Right lobe of liver (tissue), 6 donors: ENCODE results near the gene EXO5. TPM values are rescaled to one million over a fixed set of nuclear protein-coding genes. Genes with fewer than 3 reads are reported as not detected.
A peak's percentile ranks its signal among the peaks of the same experiment; 100 is the strongest.

ENCODE experiments used
- ATAC-seq, 4 donors: fragments of 200-7000 bp; cut with Tn5 transposase; one replicate each; pipeline ENCODE4 v1.9.1; 2020; ENCODE audit warnings: mild to moderate bottlenecking in 4 of 4, moderate library complexity in 4 of 4
- DNase-seq, 3 donors: peaks; one replicate each; pipeline ENCODE4 v3.0.0-alpha.2; 2020
- H3K27ac ChIP-seq, 3 donors: fragments of 200-600 bp; one replicate each; pipeline ENCODE4 v1.8.0; 2022
- H3K27me3 ChIP-seq, 2 donors: fragments of 200-600 bp; one replicate each; pipeline ENCODE4 v1.8.0; 2022
- H3K36me3 ChIP-seq, 4 donors: fragments of 200-600 bp; sonication (generic) in 1 of 4; one replicate each; pipeline versions ENCODE4 v1.5.1 to v1.8.0; 2017 to 2022; ENCODE audit warnings: control low read depth in 1 of 4
- H3K4me1 ChIP-seq, 4 donors: fragments of 200-600 bp; sonication (generic) in 1 of 4; one replicate each; pipeline versions ENCODE4 v1.5.1 to v1.8.0; 2017 to 2022; ENCODE audit warnings: control low read depth in 1 of 4
- H3K4me3 ChIP-seq, 3 donors: fragments of 200-600 bp; one replicate each; pipeline ENCODE4 v1.8.0; 2022
- H3K9me3 ChIP-seq, 4 donors: fragments of 200-600 bp; sonication (generic) in 1 of 4; one replicate each; pipeline versions ENCODE4 v1.5.1 to v1.8.0; 2017 to 2022; ENCODE audit warnings: control low read depth in 1 of 4
- POLR2A ChIP-seq: fragments of 450-650 bp; IDR thresholded peaks from one replicate; pipeline ENCODE4 v1.6.1; 2017; ENCODE audit warnings: antibody characterized with exemption, mild to moderate bottlenecking
- WGBS: methylation state at CpG from one replicate; pipeline ENCODE4 v1.1.6; 2018; ENCODE audit warnings: low coverage, low lambda C conversion rate; ENCODE audit not compliant: insufficient coverage; ENCODE audit errors: missing lambda C conversion rate; 5-methylcytosine and 5-hydroxymethylcytosine counted together
- intact Hi-C, 2 donors: fragments of 100-400 bp; cut with DNase I; formaldehyde crosslinking; loops; one replicate each; pipeline versions ENCODE4 v1.11.2 to v1.14.1; 2022
- total RNA-seq, 6 experiments: library from RNA; depleted of rRNA in 2 of 6; stranded (reverse); fragments of >200 nt in 2 of 6; fragmentation: NEBNext Ultra II Directional in 3 of 6; extraction: Animal tissue kit (Norgen Biotek cat#: 25700) in 3 of 6; gene quantifications; one replicate each; pipeline versions ENCODE4 v1.1.0 to v1.2.4, GENCODE V29; 2016 to 2023
- TF ChIP-seq, protein P1 (sequence below), 4 donors: fragments of 200-600 bp in 3 of 4; fragments of 450-650 bp in 1 of 4; IDR thresholded peaks; one replicate each; pipeline versions ENCODE4 v1.5.1 to v1.8.0; 2016 to 2022; ENCODE audit warnings: antibody characterized with exemption in 4 of 4, mild to moderate bottlenecking in 2 of 4
- donor health status: DM: no; HTN: yes; CAD: no.
- donor health status: DM: no; HTN: no; CAD: no.
- donor health status: DM: no; HTN: no; CAD: no.
- donor health status: DM: no; HTN: yes; CAD: no.
- donor health status: DM: no; HTN: yes; CAD: no.

Gene EXO5
- total RNA-seq, 6 experiments from 2014 or later = 2.5 to 7.7 (median 3.9) TPM

DNA sequence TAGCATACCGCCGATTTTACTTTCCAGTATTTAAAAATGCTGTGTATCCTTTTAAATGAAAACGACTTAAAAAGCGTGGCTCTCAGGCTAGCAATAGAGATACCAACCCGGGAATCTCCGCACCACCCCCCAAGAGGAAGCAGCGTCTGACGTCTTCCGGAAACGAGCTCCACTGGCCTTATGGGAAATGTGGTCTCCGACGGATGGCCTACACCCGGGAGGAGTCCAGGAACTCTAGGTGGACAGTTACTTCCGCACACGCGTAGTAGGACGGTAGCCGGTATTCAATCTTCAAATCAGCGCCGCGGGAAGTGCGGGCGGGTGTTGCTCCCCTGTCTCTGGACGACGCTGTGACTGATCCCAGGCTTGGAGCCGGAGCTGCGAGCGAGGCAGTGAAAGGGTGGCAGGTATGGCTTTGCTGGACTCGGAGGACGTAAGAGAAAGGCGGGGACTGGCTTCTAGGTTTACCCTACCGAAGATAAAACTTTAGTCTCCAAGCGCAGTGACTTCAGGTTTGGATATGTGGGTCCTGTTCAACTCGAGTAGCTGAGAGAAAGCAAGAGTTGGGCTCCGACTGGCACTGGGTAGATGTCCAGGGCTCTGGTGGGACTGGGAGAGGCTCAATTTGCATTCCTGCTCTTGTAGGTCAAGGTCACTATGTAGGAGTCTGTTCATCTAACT, 23.0 kb downstream of the EXO5 start, which contains the start of gene ZNF684:
Gene ZNF684 (plus strand): TSS at position 257 of the 681 bp plus-strand sequence. CDS start 1,530 bp downstream, outside the sequence.
- ATAC-seq = peak; percentile 94 to 99 (median 94)
- peak; percentile 89 to 96 (median 95) for DNase-seq

DNA sequence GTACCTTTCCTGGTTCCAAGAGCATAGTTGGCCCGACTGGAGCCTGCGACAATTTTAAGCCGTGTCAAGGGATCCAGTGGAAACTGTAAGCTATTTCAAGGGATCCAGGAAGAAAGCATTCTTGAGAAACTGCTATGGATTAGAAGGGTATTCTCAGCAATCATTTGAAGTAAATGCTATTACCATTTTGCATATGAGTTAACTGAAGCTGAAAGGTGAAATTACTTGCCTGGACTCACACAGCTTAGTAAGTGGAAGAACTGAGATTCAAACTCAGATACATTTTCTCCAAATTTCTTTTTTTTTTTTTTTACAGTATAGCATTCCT, 23.5 kb downstream of the EXO5 start:
- intact Hi-C loops = no loop called here
- Histone ChIP-seq H3K4me1 (peaks cover 0 to 23% (median 0%) of the 10 kb centered on the region in 4 donors), H3K27me3 (no peaks in the 10 kb centered on the region), H3K27ac (peak overlapping the region; percentile 68 to 82 (median 79)), H3K36me3 (no peaks in the 10 kb centered on the region), H3K9me3 (no peaks in the 10 kb centered on the region), H3K4me3 (peak overlapping the region; percentile 70 to 78 (median 77))
- no peak for ATAC-seq
- 0% methylated on average over 2 of the region's 3 CpGs for WGBS
- TF ChIP-seq POLR2A = no peak
- TF ChIP-seq, protein P1, sequence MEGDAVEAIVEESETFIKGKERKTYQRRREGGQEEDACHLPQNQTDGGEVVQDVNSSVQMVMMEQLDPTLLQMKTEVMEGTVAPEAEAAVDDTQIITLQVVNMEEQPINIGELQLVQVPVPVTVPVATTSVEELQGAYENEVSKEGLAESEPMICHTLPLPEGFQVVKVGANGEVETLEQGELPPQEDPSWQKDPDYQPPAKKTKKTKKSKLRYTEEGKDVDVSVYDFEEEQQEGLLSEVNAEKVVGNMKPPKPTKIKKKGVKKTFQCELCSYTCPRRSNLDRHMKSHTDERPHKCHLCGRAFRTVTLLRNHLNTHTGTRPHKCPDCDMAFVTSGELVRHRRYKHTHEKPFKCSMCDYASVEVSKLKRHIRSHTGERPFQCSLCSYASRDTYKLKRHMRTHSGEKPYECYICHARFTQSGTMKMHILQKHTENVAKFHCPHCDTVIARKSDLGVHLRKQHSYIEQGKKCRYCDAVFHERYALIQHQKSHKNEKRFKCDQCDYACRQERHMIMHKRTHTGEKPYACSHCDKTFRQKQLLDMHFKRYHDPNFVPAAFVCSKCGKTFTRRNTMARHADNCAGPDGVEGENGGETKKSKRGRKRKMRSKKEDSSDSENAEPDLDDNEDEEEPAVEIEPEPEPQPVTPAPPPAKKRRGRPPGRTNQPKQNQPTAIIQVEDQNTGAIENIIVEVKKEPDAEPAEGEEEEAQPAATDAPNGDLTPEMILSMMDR (IDR thresholded peaks at IDR 0.05) = no peak
- no peak for DNase-seq

More for the DNA sequence above, 23.0 kb downstream of the EXO5 start, which contains the start of gene ZNF684:
- 0% methylated on average over 20 of the region's 35 CpGs for WGBS
- Histone ChIP-seq H3K4me1 (peaks cover 0 to 23% (median 0%) of the 10 kb centered on the region in 4 donors), H3K27ac (peak within 1 kb of the TSS; percentile 68 to 82 (median 79)), H3K4me3 (peak within 1 kb of the TSS; percentile 70 to 78 (median 77)), H3K9me3 (no peaks in the 10 kb centered on the region), H3K27me3 (no peaks in the 10 kb centered on the region), H3K36me3 (no peaks in the 10 kb centered on the region)
- intact Hi-C loops = no loop called here
- peak; percentile 82 for TF ChIP-seq POLR2A
- TF ChIP-seq, protein P1 (IDR thresholded peaks at IDR 0.05) = no peak

DNA sequence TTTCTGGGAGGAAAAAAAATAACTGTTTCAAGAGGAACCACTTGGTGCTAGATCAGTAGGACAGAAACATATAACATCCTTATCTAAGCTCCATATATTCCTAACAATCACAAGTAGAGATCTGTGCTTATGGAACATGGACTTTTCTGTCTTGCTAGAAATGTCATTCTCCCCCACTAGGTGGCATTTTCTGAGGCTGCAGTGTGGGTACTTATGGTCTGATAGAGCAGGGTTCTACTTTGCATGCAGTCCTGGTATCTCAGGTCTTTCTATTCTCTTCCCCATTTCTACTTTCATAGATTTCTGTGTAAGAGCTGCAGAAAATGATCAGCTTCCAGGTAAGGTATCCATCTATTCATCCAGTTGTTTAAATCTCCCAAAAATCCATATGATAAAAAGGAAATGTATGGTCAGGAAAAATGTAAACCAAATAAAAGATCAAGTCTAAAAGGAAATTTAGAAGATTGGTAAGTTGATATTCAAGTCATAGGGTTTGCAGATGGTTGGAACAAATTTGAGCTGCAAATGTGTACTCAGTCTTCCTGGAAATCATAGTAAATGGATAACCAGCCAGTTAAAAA, 24.4 kb downstream of the EXO5 start:
- DNase-seq = no peak
- TF ChIP-seq, protein P1 (IDR thresholded peaks at IDR 0.05) = peak; percentile 58 to 65 (median 63)
- no peak for TF ChIP-seq POLR2A

DNA sequence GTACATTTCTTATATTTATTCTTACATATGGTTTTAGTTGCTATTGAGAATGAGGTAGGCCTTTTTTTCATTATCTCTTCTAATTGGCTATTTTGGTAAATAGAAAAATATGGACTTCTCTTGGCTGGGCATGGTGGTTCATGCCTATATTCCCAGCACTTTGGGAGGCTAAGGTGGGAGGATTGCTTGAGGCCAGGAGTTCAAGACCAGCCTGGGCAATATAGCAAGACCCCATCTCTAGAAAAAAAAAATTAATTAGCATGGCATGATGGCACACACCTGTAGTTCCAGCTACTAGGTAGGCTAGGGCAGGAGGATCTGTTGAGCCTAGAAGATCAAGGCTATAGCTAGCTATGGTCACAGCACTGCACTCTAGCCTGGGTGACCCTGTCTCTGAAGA, 26.0 kb downstream of the EXO5 start:
- intact Hi-C loops = no loop called here
- Histone ChIP-seq H3K4me3 (no peak overlapping the region), H3K4me1 (peaks cover 0 to 30% (median 0%) of the 10 kb centered on the region in 4 donors), H3K36me3 (no peaks in the 10 kb centered on the region), H3K9me3 (no peaks in the 10 kb centered on the region), H3K27ac (peak overlapping the region in 1 of 3 donors; percentile 79), H3K27me3 (no peaks in the 10 kb centered on the region)
- TF ChIP-seq POLR2A = no peak
- TF ChIP-seq, protein P1 (IDR thresholded peaks at IDR 0.05) = no peak
- no peak for ATAC-seq
- DNase-seq = no peak

More for the DNA sequence above, 24.4 kb downstream of the EXO5 start:
- Histone ChIP-seq H3K9me3 (no peaks in the 10 kb centered on the region), H3K4me1 (peaks cover 0 to 23% (median 0%) of the 10 kb centered on the region in 4 donors), H3K36me3 (no peaks in the 10 kb centered on the region), H3K27me3 (no peaks in the 10 kb centered on the region), H3K27ac (peak overlapping the region; percentile 68 to 82 (median 79)), H3K4me3 (peak overlapping the region; percentile 70 to 78 (median 77))
- peak; percentile 37 to 52 (median 44) for ATAC-seq
- intact Hi-C loops = no loop called here
